ENCODE results near the gene NUP210L.
A peak's percentile ranks its signal among the peaks of the same experiment; 100 is the strongest.

The NUP210L gene

GRCh38 chr1:153995640-153996039 is 159.2 kb downstream of the NUP210L start:
- Histone ChIP-seq H3K27ac (ENCODE audit: low read depth, low read length) (no peak overlapping the region), H3K18ac (ENCODE audit: low read length) (no peak overlapping the region), H3K56ac (ENCODE audit: low read length) (no peak overlapping the region), H3K79me2 (ENCODE audit: control insufficient read depth, insufficient read depth, low read length) (peaks cover 16% of the 10 kb centered on the region), H3K36me3 (ENCODE audit: control insufficient read depth, insufficient read depth, low read length) (peaks cover 4% of the 10 kb centered on the region), H3K4ac (ENCODE audit: low read depth, low read length) (no peak overlapping the region), H3K23ac (ENCODE audit: low read length) (no peak overlapping the region), H3K4me3 (ENCODE audit: low read length) (no peak overlapping the region), H2BK120ac (ENCODE audit: low read depth, low read length) (no peak overlapping the region), H3K4me2 (ENCODE audit: low read length) (no peak overlapping the region), H2BK15ac (replicated peaks; ENCODE audit: low read depth) (no peak overlapping the region), H2AK5ac (ENCODE audit: low read length) (no peak overlapping the region), H2BK5ac (ENCODE audit: low read length) (no peak overlapping the region), H4K8ac (ENCODE audit: low read depth, low read length) (no peak overlapping the region), H3K9ac (ENCODE audit: low read length) (no peak overlapping the region), H3K27me3 (ENCODE audit: insufficient read depth, low read length, poor library complexity) (no peaks in the 10 kb centered on the region), H4K5ac (ENCODE audit: low read length) (no peak overlapping the region), H3K79me1 (ENCODE audit: low read length) (peaks cover 5% of the 10 kb centered on the region), H3K4me1 (ENCODE audit: control insufficient read depth, low read depth, low read length) (no peaks in the 10 kb centered on the region)
- no CpG with 5 or more reads among the region's 11 CpGs for WGBS (ENCODE audit: extremely low coverage, insufficient coverage, low lambda C conversion rate)
- no peak for DNase-seq

- no peak for DNase-seq
- H2BK15ac ChIP-seq (replicated peaks; ENCODE audit: low read depth), result no peak overlapping the region
- no peak overlapping the region for H3K4ac ChIP-seq (ENCODE audit: low read depth, low read length)
- no peak overlapping the region for H3K9ac ChIP-seq (ENCODE audit: low read length)
- H2BK5ac ChIP-seq (ENCODE audit: low read length), result no peak overlapping the region
- no peak overlapping the region for H2BK120ac ChIP-seq (ENCODE audit: low read depth, low read length)
- no peak overlapping the region for H3K27ac ChIP-seq (ENCODE audit: low read depth, low read length)
- H3K4me1 ChIP-seq (ENCODE audit: control insufficient read depth, low read depth, low read length), result no peaks in the 10 kb centered on the region
- no peak overlapping the region for H4K8ac ChIP-seq (ENCODE audit: low read depth, low read length)
- H4K5ac ChIP-seq (ENCODE audit: low read length), result no peak overlapping the region
- no peak overlapping the region for H3K56ac ChIP-seq (ENCODE audit: low read length)
- WGBS (ENCODE audit: extremely low coverage, insufficient coverage, low lambda C conversion rate), result no CpG with 5 or more reads among the region's 3 CpGs
- H3K27me3 ChIP-seq (ENCODE audit: insufficient read depth, low read length, poor library complexity), result no peaks in the 10 kb centered on the region
- H3K4me2 ChIP-seq (ENCODE audit: low read length), result no peak overlapping the region
- H3K23ac ChIP-seq (ENCODE audit: low read length), result no peak overlapping the region
- H3K79me1 ChIP-seq (ENCODE audit: low read length), result peaks cover 5% of the 10 kb centered on the region
- H3K4me3 ChIP-seq (ENCODE audit: low read length), result no peak overlapping the region
- H3K36me3 ChIP-seq (ENCODE audit: control insufficient read depth, insufficient read depth, low read length), result peaks cover 4% of the 10 kb centered on the region
- peaks cover 17% of the 10 kb centered on the region for H3K79me2 ChIP-seq (ENCODE audit: control insufficient read depth, insufficient read depth, low read length)
- no peak overlapping the region for H2AK5ac ChIP-seq (ENCODE audit: low read length)
- H3K18ac ChIP-seq (ENCODE audit: low read length), result no peak overlapping the region
These were observed 159.7 kb downstream of the NUP210L start for GRCh38 chr1:153995202-153995601.

GRCh38 chr1:153991806-153992205 is 163.1 kb downstream of the NUP210L start:
- no peak for DNase-seq
- Histone ChIP-seq H3K79me1 (ENCODE audit: low read length) (peaks cover 5% of the 10 kb centered on the region), H3K27me3 (ENCODE audit: insufficient read depth, low read length, poor library complexity) (no peaks in the 10 kb centered on the region), H3K56ac (ENCODE audit: low read length) (peak overlapping the region; percentile 99), H2BK15ac (replicated peaks; ENCODE audit: low read depth) (no peak overlapping the region), H3K4me3 (ENCODE audit: low read length) (peak overlapping the region; percentile 96), H4K5ac (ENCODE audit: low read length) (no peak overlapping the region), H3K4me2 (ENCODE audit: low read length) (peak overlapping the region; percentile 51), H3K79me2 (ENCODE audit: control insufficient read depth, insufficient read depth, low read length) (peaks cover 17% of the 10 kb centered on the region), H3K4ac (ENCODE audit: low read depth, low read length) (no peak overlapping the region), H2AK5ac (ENCODE audit: low read length) (no peak overlapping the region), H3K27ac (ENCODE audit: low read depth, low read length) (no peak overlapping the region), H2BK120ac (ENCODE audit: low read depth, low read length) (no peak overlapping the region), H3K9ac (ENCODE audit: low read length) (peak overlapping the region; percentile 100), H3K23ac (ENCODE audit: low read length) (no peak overlapping the region), H4K8ac (ENCODE audit: low read depth, low read length) (no peak overlapping the region), H3K4me1 (ENCODE audit: control insufficient read depth, low read depth, low read length) (no peaks in the 10 kb centered on the region), H3K18ac (ENCODE audit: low read length) (no peak overlapping the region), H3K36me3 (ENCODE audit: control insufficient read depth, insufficient read depth, low read length) (peaks cover 4% of the 10 kb centered on the region), H2BK5ac (ENCODE audit: low read length) (no peak overlapping the region)
- WGBS (ENCODE audit: extremely low coverage, insufficient coverage, low lambda C conversion rate), result no CpG with 5 or more reads among the region's 2 CpGs

GRCh38 chr1:153991151-153991630 is 163.7 kb downstream of the NUP210L start:
- H4K5ac ChIP-seq (ENCODE audit: low read length), result no peak overlapping the region
- peak overlapping the region; percentile 44 for H3K18ac ChIP-seq (ENCODE audit: low read length)
- peaks cover 5% of the 10 kb centered on the region for H3K79me1 ChIP-seq (ENCODE audit: low read length)
- H2AK5ac ChIP-seq (ENCODE audit: low read length), result no peak overlapping the region
- H3K4me2 ChIP-seq (ENCODE audit: low read length), result peak overlapping the region; percentile 51
- H4K8ac ChIP-seq (ENCODE audit: low read depth, low read length), result peak overlapping the region; percentile 77
- peak overlapping the region; percentile 96 for H3K4me3 ChIP-seq (ENCODE audit: low read length)
- H2BK5ac ChIP-seq (ENCODE audit: low read length), result no peak overlapping the region
- H3K27ac ChIP-seq (ENCODE audit: low read depth, low read length), result no peak overlapping the region
- no peak overlapping the region for H3K23ac ChIP-seq (ENCODE audit: low read length)
- no peak overlapping the region for H2BK15ac ChIP-seq (replicated peaks; ENCODE audit: low read depth)
- peak overlapping the region; percentile 99 for H3K56ac ChIP-seq (ENCODE audit: low read length)
- H3K4me1 ChIP-seq (ENCODE audit: control insufficient read depth, low read depth, low read length), result no peaks in the 10 kb centered on the region
- no peaks in the 10 kb centered on the region for H3K27me3 ChIP-seq (ENCODE audit: insufficient read depth, low read length, poor library complexity)
- H2BK120ac ChIP-seq (ENCODE audit: low read depth, low read length), result no peak overlapping the region
- DNase-seq, result no peak
- peak overlapping the region; percentile 100 for H3K9ac ChIP-seq (ENCODE audit: low read length)
- no CpG with 5 or more reads among the region's 9 CpGs for WGBS (ENCODE audit: extremely low coverage, insufficient coverage, low lambda C conversion rate)
- H3K4ac ChIP-seq (ENCODE audit: low read depth, low read length), result peak overlapping the region; percentile 44
- H3K79me2 ChIP-seq (ENCODE audit: control insufficient read depth, insufficient read depth, low read length), result peaks cover 17% of the 10 kb centered on the region
- peaks cover 4% of the 10 kb centered on the region for H3K36me3 ChIP-seq (ENCODE audit: control insufficient read depth, insufficient read depth, low read length)

GRCh38 chr1:153990468-153991150 is 164.3 kb downstream of the NUP210L start, which contains the start of gene RPS27:
RPS27 (plus strand) TSS chr1:153990762; CDS start chr1:153990797, 35 bp downstream.
- Histone ChIP-seq H3K27me3 (ENCODE audit: insufficient read depth, low read length, poor library complexity) (no peaks in the 10 kb centered on the region), H3K79me1 (ENCODE audit: low read length) (peaks cover 5% of the 10 kb centered on the region), H2BK120ac (ENCODE audit: low read depth, low read length) (no peak within 1 kb of the TSS), H4K8ac (ENCODE audit: low read depth, low read length) (peak within 1 kb of the TSS; percentile 77), H3K9ac (ENCODE audit: low read length) (peak within 1 kb of the TSS; percentile 100), H3K4ac (ENCODE audit: low read depth, low read length) (peak within 1 kb of the TSS; percentile 66), H3K36me3 (ENCODE audit: control insufficient read depth, insufficient read depth, low read length) (peaks cover 4% of the 10 kb centered on the region), H2BK5ac (ENCODE audit: low read length) (peak within 1 kb of the TSS; percentile 57), H4K5ac (ENCODE audit: low read length) (peak within 1 kb of the TSS; percentile 44), H2AK5ac (ENCODE audit: low read length) (peak within 1 kb of the TSS; percentile 99), H3K4me3 (ENCODE audit: low read length) (peak within 1 kb of the TSS; percentile 96), H3K4me1 (ENCODE audit: control insufficient read depth, low read depth, low read length) (no peaks in the 10 kb centered on the region), H3K18ac (ENCODE audit: low read length) (peak within 1 kb of the TSS; percentile 44), H3K27ac (ENCODE audit: low read depth, low read length) (peak within 1 kb of the TSS; percentile 15), H3K4me2 (ENCODE audit: low read length) (peak within 1 kb of the TSS; percentile 51), H3K56ac (ENCODE audit: low read length) (peak within 1 kb of the TSS; percentile 99), H3K79me2 (ENCODE audit: control insufficient read depth, insufficient read depth, low read length) (peaks cover 17% of the 10 kb centered on the region), H3K23ac (ENCODE audit: low read length) (no peak within 1 kb of the TSS), H2BK15ac (replicated peaks; ENCODE audit: low read depth) (no peak within 1 kb of the TSS)
- no CpG with 5 or more reads among the region's 36 CpGs for WGBS (ENCODE audit: extremely low coverage, insufficient coverage, low lambda C conversion rate)
- DNase-seq, result peak; percentile 99
